HepG2 (cell line): ENCODE measurements around the gene ETV6. TPM values are rescaled to one million over a fixed set of nuclear protein-coding genes. Genes with fewer than 3 reads are reported as not detected.

ENCODE experiments used
- ATAC-seq: fragments of 200-7000 bp; cut with Tn5 transposase; 3 replicates; pipeline ENCODE4 v1.9.1; 2020; ENCODE audit warnings: mild to moderate bottlenecking, moderate library complexity
- BruUV-seq: library from RNA; stranded (reverse); fragments of 400-500 nt; replicated peaks from 2 replicates; lab custom pipeline; 2021; lab: Mats Ljungman, UMichigan
- CTCF ChIA-PET: fragments of 300-600 bp; formaldehyde crosslinking; extraction: SDS; loops from one replicate; lab custom pipeline; 2021; ENCODE audit warnings: low total read pairs, inconsistent platforms, low intra/inter-chr PET ratio; lab: Yijun Ruan, JAX
- POLR2A ChIA-PET: fragments of 350-600 bp; sonication (Branson Sonifier 250); formaldehyde crosslinking; loops from one replicate; lab custom pipeline; 2020; ENCODE audit warnings: antibody characterized with exemption, inconsistent platforms; lab: Yijun Ruan, JAX
- DNase-seq: peaks from one replicate; pipeline ENCODE4 v3.0.0-alpha.2; 2015; ENCODE audit warnings: low spot score
- FAIRE-seq: peaks from 3 replicates; lab custom pipeline; 2011; peaks lifted over from hg19 to GRCh38; lab: Jason Lieb, UNC
- H2AFZ ChIP-seq: one replicate; pipeline ENCODE4 v1.6.1; 2011; ENCODE audit warnings: low read length, inconsistent platforms
- H3K27ac ChIP-seq: fragments of 300-600 bp; 3 replicates; pipeline ENCODE4 v1.8.0; 2011; ENCODE audit warnings: mixed run types, mild to moderate bottlenecking, mixed read lengths, low read length, inconsistent platforms; ENCODE audit not compliant: insufficient read depth; ENCODE audit errors: extremely low read length
- H3K27me3 ChIP-seq, 2 experiments: fragments of 200-600 bp in 1 of 2; 2 replicates in 1 of 2; 3 replicates in 1 of 2; pipeline versions ENCODE4 v1.6.0 to v1.8.0; 2011; ENCODE audit warnings: low read length in 2 of 2, mild to moderate bottlenecking in 2 of 2, moderate library complexity in 2 of 2, inconsistent platforms in 1 of 2; ENCODE audit not compliant: insufficient read depth in 2 of 2, control insufficient read depth in 1 of 2
- H3K36me3 ChIP-seq, 2 experiments: fragments of 200-600 bp in 1 of 2; replicated peaks in 1 of 2; 2 replicates in 1 of 2; 3 replicates in 1 of 2; pipeline versions ENCODE4 v1.5.1 to v1.8.0; 2011; ENCODE audit warnings: low read length in 2 of 2, inconsistent platforms in 1 of 2; ENCODE audit not compliant: insufficient read depth in 2 of 2, control insufficient read depth in 1 of 2
- H3K4me1 ChIP-seq: 2 replicates; pipeline ENCODE4 v1.5.1; 2012; ENCODE audit warnings: low read length, inconsistent platforms; ENCODE audit not compliant: insufficient read depth
- H3K4me2 ChIP-seq: 2 replicates; pipeline ENCODE4 v1.6.0; 2011; ENCODE audit warnings: low read depth, low read length, inconsistent platforms
- H3K4me3 ChIP-seq, 3 experiments: fragments of 200-600 bp in 1 of 3; sonication (generic), shearing (Covaris generic) in 1 of 3; replicated peaks in 1 of 3; 2 replicates each; pipeline ENCODE4 v1.5.1; 2011 to 2016; ENCODE audit warnings: low read length in 3 of 3, inconsistent platforms in 2 of 3, low read depth in 2 of 3, mild to moderate bottlenecking in 2 of 3, control low read depth in 1 of 3, mixed read lengths in 1 of 3; ENCODE audit not compliant: insufficient read depth in 1 of 3
- H3K79me2 ChIP-seq: one replicate; pipeline ENCODE4 v1.6.1; 2011; ENCODE audit warnings: low read length, inconsistent platforms; ENCODE audit not compliant: insufficient read depth
- H3K9ac ChIP-seq: 2 replicates; pipeline ENCODE4 v1.6.0; 2011; ENCODE audit warnings: mild to moderate bottlenecking, low read depth, low read length, inconsistent platforms; ENCODE audit not compliant: insufficient read depth
- H3K9me3 ChIP-seq: 2 replicates; pipeline ENCODE4 v1.5.1; 2012; ENCODE audit warnings: mild to moderate bottlenecking, low read length
- H4K20me1 ChIP-seq: 2 replicates; pipeline ENCODE4 v1.6.0; 2011; ENCODE audit warnings: inconsistent platforms, mild to moderate bottlenecking, low read length, moderate library complexity; ENCODE audit not compliant: insufficient read depth
- CENPT ChIP-seq: sonication (generic); formaldehyde crosslinking; IDR thresholded peaks from 2 replicates; pipeline ENCODE4 v1.8.0; 2022; ENCODE audit warnings: low read depth, mild to moderate bottlenecking, moderate library complexity, missing genetic modification reagents
- HMG20A ChIP-seq: IDR thresholded peaks from 2 replicates; pipeline ENCODE4 v1.6.1; 2016; ENCODE audit warnings: borderline replicate concordance
- JUND ChIP-seq: sonication (generic); formaldehyde crosslinking; IDR thresholded peaks from 2 replicates; pipeline ENCODE4 v1.8.0; 2022; ENCODE audit warnings: mild to moderate bottlenecking, missing genetic modification reagents
- KLF15 ChIP-seq: sonication (generic); formaldehyde crosslinking; IDR thresholded peaks from 2 replicates; pipeline ENCODE4 v1.8.1; 2023; ENCODE audit warnings: borderline replicate concordance, mild to moderate bottlenecking, inconsistent platforms, missing genetic modification reagents, mixed read lengths
- PBX3 ChIP-seq: sonication (generic); formaldehyde crosslinking; IDR thresholded peaks from 2 replicates; pipeline ENCODE4 v1.8.1; 2023; ENCODE audit warnings: missing genetic modification reagents, inconsistent platforms, borderline replicate concordance
- PCBP2 ChIP-seq: fragments of 200-400 bp; formaldehyde crosslinking; optimal IDR thresholded peaks from 2 replicates; pipeline ENCODE3; 2018; ENCODE audit warnings: low read length, low read depth; ENCODE audit not compliant: poor library complexity, severe bottlenecking
- POLR2A ChIP-seq, 2 experiments: IDR thresholded peaks; 2 replicates each; pipeline ENCODE4 v1.6.1; 2011; ENCODE audit warnings: low read depth in 2 of 2, low read length in 2 of 2, mild to moderate bottlenecking in 1 of 2, moderate library complexity in 1 of 2; ENCODE audit not compliant: insufficient read depth in 1 of 2
- ZEB1 ChIP-seq: IDR thresholded peaks from 2 replicates; pipeline ENCODE4 v1.6.1; 2012; ENCODE audit warnings: mild to moderate bottlenecking, low read depth, inconsistent platforms; ENCODE audit not compliant: insufficient replicate concordance
- ZFP62 ChIP-seq: sonication (generic); formaldehyde crosslinking; IDR thresholded peaks from 2 replicates; pipeline ENCODE4 v1.4.0; 2020; ENCODE audit warnings: missing genetic modification reagents
- ZNF18 ChIP-seq: sonication (generic); formaldehyde crosslinking; IDR thresholded peaks from 2 replicates; pipeline ENCODE4 v1.8.0; 2022; ENCODE audit warnings: mild to moderate bottlenecking, missing genetic modification reagents; ENCODE audit not compliant: insufficient replicate concordance
- ZNF281 ChIP-seq: sonication (generic); formaldehyde crosslinking; IDR thresholded peaks from 2 replicates; pipeline ENCODE4 v1.4.0; 2020; ENCODE audit warnings: missing genetic modification reagents, borderline replicate concordance
- ZNF337 ChIP-seq: sonication (generic); formaldehyde crosslinking; IDR thresholded peaks from 2 replicates; pipeline ENCODE4 v1.5.1; 2020; ENCODE audit warnings: missing genetic modification reagents, low read depth, mild to moderate bottlenecking, borderline replicate concordance
- ZNF446 ChIP-seq: sonication (generic); formaldehyde crosslinking; IDR thresholded peaks from 2 replicates; pipeline ENCODE4 v1.5.0; 2020; ENCODE audit warnings: mild to moderate bottlenecking, missing genetic modification reagents
- ZNF619 ChIP-seq: sonication (generic); formaldehyde crosslinking; IDR thresholded peaks from 2 replicates; pipeline ENCODE4 v1.4.0; 2020; ENCODE audit warnings: mild to moderate bottlenecking, missing genetic modification reagents
- ZNF7 ChIP-seq: IDR thresholded peaks from 2 replicates; pipeline ENCODE4 v1.6.1; 2016; ENCODE audit warnings: missing biosample characterization, missing genetic modification reagents
- ZNF75D ChIP-seq: sonication (generic); formaldehyde crosslinking; IDR thresholded peaks from 2 replicates; pipeline ENCODE4 v1.8.1; 2023; ENCODE audit warnings: missing genetic modification reagents, mild to moderate bottlenecking, borderline replicate concordance
- ZSCAN12 ChIP-seq: sonication (generic); formaldehyde crosslinking; IDR thresholded peaks from 2 replicates; pipeline ENCODE4 v1.9.0; 2021; ENCODE audit warnings: mild to moderate bottlenecking, missing genetic modification reagents
- in situ Hi-C: cut with HindIII; loops from 2 replicates; pipeline ENCODE4 v1.10.0; 2017; ENCODE audit warnings: low pct_unique_long_range_greater_than_20kb; ENCODE audit not compliant: extremely low pct_ligation_motif_present
- intact Hi-C: fragments of 100-400 bp; cut with micrococcal nuclease; formaldehyde crosslinking; loops from one replicate; pipeline ENCODE4 v1.10.0; 2022; ENCODE audit not compliant: unreplicated experiment
- polyA plus RNA-seq, 8 experiments: library from polyadenylated mRNA; depleted of rRNA in 3 of 8; stranded (reverse) in 7 of 8; unstranded in 1 of 8; fragments of >200 nt; fragmentation: Illumina TruSeq in 4 of 8; extraction: Trizol in 4 of 8; gene quantifications; 2 replicates each; pipeline versions ENCODE4 v1.2.1 to v1.2.3, GENCODE V29; 2011 to 2016; ENCODE audit warnings: low read depth in 4 of 8, missing spikeins in 1 of 8, mixed read lengths in 1 of 8; ENCODE audit not compliant: insufficient read depth in 1 of 8
- total RNA-seq, 5 experiments: library from RNA; depleted of rRNA; stranded (reverse); fragments of >200 nt; fragmentation: Illumina TruSeq; extraction: Trizol; gene quantifications; 2 replicates each; pipeline ENCODE4 v1.2.3, GENCODE V29; 2016; ENCODE audit warnings: low read depth in 1 of 5

ETV6 gene
- total and polyA plus RNA-seq, 2 of the 13 experiments (the other 11 are each of a cell fraction or from before 2014, with no cell fraction given), result 2.2 to 3.0 TPM

- Histone ChIP-seq H3K36me3 (no peaks in the 10 kb centered on the region), H3K27me3 (no peaks in the 10 kb centered on the region), H3K9ac (no peak overlapping the region), H3K4me3 (no peak overlapping the region), H3K4me1 (peaks cover 9% of the 10 kb centered on the region), H2AFZ (no peak overlapping the region), H3K4me2 (no peak overlapping the region), H3K79me2 (no peaks in the 10 kb centered on the region), H4K20me1 (no peaks in the 10 kb centered on the region), H3K9me3 (no peaks in the 10 kb centered on the region), H3K27ac (no peak overlapping the region)
- ChIA-PET POLR2A (no interaction called here), CTCF (no interaction called here)
- TF ChIP-seq ZNF619 (CRISPR knock-in tag) (no peak), PCBP2 (no peak), POLR2A (IDR thresholded peaks at IDR 0.05; ENCODE audit: insufficient read depth in 1 of 2, low read depth in 2 of 2, low read length in 2 of 2) (no peak), JUND (CRISPR knock-in tag) (no peak), ZNF281 (CRISPR knock-in tag) (no peak), ZNF18 (CRISPR knock-in tag) (no peak), ZNF337 (CRISPR knock-in tag) (no peak), ZNF75D (CRISPR knock-in tag) (no peak), ZFP62 (CRISPR knock-in tag) (no peak), ZNF446 (CRISPR knock-in tag) (no peak), PBX3 (CRISPR knock-in tag) (no peak), HMG20A (CRISPR knock-in tag) (no peak), CENPT (no peak), ZSCAN12 (CRISPR knock-in tag) (no peak), ZNF7 (CRISPR knock-in tag) (no peak), ZEB1 (no peak), KLF15 (CRISPR knock-in tag) (no peak)
- DNase-seq (no peak), ATAC-seq (no peak), FAIRE-seq (no peak)
- intact Hi-C loops, result no loop called here
- no TSS peak for BruUV-seq
- in situ Hi-C loops, result no loop called here
These were observed 31.4 kb upstream of the ETV6 start for GRCh38 chr12:11618046-11618445.
